ENCODE results near the gene ASB6.

ASB6 gene

DNA sequence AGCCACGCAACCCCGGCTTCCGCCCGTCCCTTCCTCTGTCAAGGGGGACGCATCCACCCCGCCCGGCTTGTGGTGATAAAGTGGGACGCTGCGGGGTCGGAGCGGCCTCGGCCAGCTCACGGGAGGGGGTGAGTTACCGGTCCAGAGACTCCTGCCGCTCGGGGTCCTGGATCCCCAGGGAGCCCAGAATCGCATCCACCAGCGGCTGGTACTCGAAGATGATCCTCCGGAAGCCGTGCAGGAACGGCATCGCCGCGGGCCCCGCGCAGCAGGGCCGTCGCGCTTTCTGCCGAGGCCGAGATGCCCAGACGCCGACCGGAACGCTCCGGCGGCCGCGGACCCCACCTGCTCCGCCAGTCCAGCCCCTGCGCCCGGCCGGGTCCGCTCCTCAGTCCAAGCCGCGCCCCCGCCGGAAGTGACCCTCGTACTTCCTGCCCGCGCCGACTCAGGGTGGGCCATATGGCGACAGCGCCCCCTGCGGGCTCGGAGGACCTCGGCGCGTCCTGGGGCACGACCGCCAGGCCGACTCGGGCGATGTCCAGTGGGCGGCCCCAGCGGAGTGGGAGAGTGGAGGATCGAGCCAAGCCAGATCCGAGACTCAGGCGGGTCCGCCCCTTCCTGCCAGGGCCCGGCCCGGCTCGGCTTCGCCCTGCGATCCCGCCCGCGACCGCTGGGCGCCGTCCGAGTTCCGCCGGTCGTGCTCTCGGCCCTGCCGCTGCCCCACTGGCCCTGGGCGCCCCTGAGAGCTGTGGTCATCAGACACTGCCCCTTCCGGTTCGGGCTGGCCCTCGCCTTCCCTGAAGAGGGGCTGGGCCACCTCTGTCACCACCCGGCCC, at the start of gene ASB6:
Gene ASB6 (minus strand): TSS at position 402 of the 836 bp plus-strand sequence. CDS start 152 bp downstream, at position 250.
- peak; percentile 91 for DNase-seq (ENCODE audit: low read depth)

- no peak for DNase-seq (ENCODE audit: low read depth)
Observed at GRCh38 chr9:129688285-129689043, 46.5 kb upstream of the ASB6 start.

DNA sequence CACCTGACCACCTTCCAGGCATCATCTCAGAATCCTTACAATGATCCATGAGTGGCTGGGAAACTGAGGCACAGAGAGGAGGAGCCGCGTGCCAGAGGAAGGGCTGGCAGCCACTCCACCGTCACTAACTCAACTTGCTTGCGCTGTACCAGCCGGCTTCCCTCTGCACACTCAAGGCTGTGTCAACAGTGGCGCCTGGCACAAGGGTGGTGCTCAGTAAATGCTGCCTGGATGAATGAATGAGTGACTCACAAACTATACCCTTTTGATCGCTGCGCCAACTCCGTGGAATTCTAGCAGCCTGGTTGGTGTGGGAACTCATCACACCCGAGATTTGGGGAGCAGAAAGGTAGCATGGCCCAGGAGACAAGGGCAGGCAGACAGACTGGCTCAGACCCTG, 45.4 kb upstream of the ASB6 start:
- no peak for DNase-seq (ENCODE audit: low read depth)

DNA sequence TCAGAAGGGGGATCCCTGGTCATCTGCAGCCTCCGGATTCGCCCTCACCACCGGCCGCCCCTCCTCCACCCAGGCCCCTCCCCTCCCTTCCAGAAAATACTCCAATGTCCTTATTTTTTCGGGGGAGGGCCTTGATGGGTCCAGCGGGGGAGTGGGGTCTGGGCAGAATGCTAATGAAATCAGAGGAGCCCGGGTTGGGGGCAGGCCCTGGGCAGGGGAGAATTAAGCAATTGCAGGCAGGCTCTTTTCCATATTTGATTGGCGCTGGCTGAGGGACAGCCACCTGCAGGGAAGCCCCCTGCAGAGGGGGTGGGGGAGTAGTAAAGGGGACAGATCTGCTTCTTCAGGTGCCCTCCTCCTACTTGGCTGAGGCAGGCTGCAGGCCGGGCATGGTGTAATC, 44.8 kb upstream of the ASB6 start:
- DNase-seq (ENCODE audit: low read depth): no peak

GRCh38 chr9:129685933-129686259, 43.9 kb upstream of the ASB6 start:
- no peak for DNase-seq (ENCODE audit: low read depth)

DNA sequence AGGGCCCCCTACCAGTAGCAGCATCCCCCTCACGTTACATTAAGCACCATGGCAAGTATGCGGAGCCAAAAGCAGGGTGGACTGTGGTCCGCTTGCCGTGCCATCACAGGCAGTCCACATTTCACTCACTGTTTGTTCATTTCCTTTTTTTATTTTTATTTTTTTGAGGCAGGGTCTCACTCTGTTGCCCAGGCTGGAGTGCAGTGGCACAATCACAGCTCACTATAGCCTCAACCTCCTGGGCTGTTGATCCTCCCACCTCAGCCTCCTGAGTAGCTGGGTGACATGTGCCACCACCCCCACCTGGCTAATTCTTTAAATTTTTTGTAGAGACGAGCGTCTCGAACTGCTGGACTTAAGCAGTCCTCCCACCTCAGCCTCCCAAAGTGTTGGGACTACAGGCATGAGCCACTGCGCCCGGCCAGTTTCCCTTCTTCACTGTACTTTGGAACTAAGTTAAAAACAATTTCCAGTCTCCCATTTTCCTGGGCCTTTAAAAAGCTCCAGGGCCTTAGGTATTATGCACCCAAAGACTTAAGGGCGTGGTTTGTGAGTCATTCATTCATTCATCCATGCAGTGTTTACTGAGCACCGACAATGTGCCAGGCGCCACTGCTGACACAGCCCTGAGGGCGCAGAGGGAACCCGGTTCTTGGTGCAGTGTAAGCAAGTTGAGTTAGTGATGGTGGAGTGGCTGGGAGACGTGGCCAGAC, 43.4 kb upstream of the ASB6 start:
- DNase-seq (ENCODE audit: low read depth): peak; percentile 19

GRCh38 chr9:129682381-129682780, 40.4 kb upstream of the ASB6 start:
- DNase-seq (ENCODE audit: low read depth): no peak

DNA sequence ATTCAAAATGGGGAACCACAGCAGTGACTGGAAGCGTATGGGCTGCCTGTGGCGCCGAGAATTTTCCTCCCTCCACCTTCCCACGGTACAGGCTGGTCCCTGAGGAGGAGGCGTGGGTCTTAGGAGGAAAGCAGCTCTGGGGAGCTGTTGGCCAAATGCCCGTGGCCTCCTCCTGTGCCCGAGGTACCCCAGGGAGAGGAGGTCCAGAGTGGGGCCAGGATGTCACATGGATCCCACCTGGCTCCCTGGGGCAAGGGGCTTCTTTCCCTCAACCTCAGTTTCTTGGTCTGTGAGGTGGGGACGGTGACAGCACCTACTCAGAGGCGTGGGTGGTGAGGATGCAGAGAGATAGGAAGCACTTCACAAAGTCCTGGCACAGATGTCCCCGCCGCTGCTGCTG, 40.0 kb upstream of the ASB6 start:
- DNase-seq (ENCODE audit: low read depth): no peak

- no peak for DNase-seq (ENCODE audit: low read depth)
Observed at GRCh38 chr9:129679537-129679936, 37.6 kb upstream of the ASB6 start.

DNA sequence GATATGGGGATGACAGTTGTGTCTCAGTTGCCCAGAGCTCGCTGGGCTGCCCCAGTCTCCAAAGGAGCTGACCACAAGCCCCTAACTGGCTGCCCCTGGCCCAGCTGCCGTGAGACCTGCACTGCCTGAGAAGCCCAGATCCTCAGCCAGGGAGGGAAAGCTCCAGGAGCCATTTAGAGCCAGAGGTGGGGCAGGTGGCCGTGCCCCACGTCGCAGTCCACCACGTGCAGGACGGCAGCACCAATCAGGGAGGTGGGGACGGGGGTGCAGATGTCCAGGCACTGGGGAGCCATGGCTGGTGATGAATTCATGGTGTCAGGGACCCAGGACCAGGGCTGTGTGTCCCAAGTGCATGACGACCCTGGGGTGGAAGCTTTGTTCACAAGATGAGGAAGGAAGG, 36.9 kb upstream of the ASB6 start:
- DNase-seq (ENCODE audit: low read depth): no peak

DNA sequence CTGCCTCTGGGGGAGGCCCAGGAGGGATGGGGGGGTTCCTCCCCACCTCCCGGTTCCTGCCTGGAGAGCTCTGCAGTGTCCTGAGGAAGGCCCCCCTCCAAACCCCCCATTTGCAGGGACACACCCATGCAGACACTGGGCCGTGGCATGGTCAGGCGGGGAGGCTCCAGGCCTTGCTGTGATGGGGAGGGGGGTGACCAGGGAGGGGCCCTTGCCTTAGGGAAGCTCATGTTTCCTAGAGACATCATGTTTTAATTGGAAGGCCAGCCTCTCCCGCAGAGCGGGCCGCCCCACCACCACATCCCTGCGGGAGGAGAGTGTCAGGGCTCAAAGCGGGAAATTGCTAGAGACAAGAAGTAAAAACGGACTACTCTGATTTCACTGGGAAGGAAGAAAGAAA, 35.5 kb upstream of the ASB6 start:
- DNase-seq (ENCODE audit: low read depth): no peak

DNA sequence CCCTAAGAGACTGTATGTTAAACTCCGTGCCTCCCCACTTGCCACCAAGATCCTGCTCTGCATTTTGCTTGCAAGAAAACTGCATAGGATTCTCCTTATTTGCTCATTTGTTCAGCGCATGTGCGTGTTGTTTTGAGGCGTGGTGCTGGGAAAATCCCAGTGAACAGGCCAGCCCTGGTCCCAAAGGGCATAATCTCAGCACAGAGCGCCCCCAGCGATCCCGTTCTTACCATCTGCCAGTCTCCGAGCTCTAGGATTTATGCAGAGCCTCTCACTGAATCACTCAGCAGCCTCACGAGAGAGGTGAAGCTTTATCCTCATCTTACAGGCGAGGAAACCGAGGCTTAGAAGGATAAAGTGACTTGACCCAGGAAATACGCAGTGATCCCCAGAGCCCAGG, 35.0 kb upstream of the ASB6 start:
- DNase-seq (ENCODE audit: low read depth): no peak

GRCh38 chr9:129676287-129676686, 34.3 kb upstream of the ASB6 start:
- DNase-seq (ENCODE audit: low read depth): no peak

- DNase-seq (ENCODE audit: low read depth): no peak
Observed at GRCh38 chr9:129675620-129676019, 33.7 kb upstream of the ASB6 start.

- no peak for DNase-seq (ENCODE audit: low read depth)
Observed at GRCh38 chr9:129674229-129674628, 32.3 kb upstream of the ASB6 start.

DNA sequence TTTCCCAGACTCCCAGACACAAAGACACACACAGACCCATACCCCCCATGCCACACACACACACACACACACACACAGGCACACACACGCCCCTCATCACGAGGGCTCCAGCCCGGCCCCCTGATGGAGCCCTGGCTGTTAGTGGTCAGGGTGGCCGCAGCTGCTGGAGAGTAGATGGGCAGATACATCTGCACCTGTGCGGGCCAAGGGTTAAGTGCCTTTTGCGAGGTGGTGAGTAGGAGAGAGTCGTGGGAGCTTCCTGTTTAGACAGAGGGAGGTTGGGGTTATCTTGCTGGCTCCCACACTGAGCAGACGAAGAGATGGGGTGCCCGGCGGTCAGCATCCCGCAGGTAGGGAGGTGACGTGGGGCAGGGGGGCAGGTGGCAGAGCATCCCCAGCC, 31.7 kb upstream of the ASB6 start:
- no peak for DNase-seq (ENCODE audit: low read depth)

DNA sequence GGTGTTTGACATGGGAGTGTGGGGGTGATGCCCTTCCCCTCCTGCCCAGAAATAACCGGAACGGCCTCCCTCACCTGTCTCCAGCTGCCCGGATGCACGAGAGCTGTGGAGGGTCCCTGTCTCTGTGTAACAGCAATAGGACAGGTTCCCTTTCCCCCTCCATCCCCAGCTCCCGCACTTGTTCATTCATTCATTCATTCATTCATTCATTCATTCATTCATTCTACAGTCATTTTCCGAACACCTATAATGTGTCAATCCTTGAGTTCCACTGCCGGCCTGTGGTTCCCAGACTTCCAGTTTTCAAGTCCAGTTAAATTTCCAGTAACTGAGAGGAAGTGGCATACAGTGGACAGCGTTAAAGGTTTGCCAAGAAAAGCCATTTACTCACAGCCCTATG, 30.8 kb upstream of the ASB6 start:
- no peak for DNase-seq (ENCODE audit: low read depth)

DNA sequence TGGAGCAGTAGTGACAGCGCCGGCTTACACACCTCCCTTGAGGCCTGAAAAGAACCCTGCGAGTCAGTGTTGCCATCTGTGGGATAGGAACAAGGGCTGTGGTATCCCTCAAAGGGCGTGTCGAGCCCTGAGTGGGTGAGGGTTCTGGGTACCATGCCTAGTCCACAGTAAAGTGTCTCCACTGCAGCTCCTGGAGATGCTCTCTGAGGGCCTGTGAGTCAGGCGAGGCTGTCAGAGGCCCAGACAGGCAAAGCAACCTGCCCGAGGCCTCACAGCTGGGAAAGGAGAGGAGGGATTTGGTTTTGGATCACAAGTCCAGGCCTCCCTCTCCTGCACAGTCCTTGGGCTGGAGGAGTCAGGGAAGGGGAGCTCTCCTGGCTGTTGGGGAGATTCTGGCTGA, 29.6 kb upstream of the ASB6 start:
- no peak for DNase-seq (ENCODE audit: low read depth)

DNA sequence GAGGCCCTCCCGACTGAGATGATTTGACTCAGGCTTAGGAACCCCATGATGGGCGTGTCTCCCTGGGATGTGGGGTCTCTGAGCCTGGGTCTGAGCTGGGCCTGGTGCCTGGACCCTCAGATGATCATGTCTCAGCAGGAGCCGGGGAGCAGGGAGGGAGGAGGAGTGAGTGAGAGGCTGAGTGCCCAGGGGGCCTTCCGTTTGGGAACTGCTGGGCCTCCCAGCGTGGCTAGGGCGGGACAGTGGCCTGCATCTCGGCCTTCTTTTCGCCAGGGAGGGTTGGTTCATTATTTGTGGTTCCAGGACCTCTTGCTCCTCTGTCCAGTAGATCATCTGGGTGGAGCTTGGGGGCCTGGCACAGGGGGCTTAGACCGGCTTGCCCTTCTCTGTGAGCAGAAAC, 29.1 kb upstream of the ASB6 start:
- no peak for DNase-seq (ENCODE audit: low read depth)

DNA sequence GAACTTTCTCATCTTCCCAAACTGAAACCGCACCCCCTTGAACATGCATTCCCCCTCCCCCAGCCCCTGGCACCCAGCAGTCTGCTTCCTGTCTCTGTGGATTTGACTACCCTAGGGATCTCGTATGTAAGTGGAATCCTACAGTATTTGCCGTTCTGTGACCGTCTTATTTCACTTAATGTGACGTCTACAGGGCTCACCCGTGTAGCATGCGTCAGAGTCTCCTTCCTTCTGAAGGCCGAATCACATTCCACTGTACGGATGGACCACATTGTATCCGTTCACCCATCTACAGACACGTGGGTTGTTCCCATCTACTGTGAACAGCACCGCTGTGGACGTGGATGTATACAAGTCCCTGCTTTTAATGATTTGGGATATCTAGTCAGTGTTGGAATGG, 28.0 kb upstream of the ASB6 start:
- DNase-seq (ENCODE audit: low read depth): no peak

GRCh38 chr9:129669141-129669718, 27.3 kb upstream of the ASB6 start:
- DNase-seq (ENCODE audit: low read depth): no peak

GRCh38 chr9:129667850-129668249, 25.9 kb upstream of the ASB6 start:
- no peak for DNase-seq (ENCODE audit: low read depth)

DNA sequence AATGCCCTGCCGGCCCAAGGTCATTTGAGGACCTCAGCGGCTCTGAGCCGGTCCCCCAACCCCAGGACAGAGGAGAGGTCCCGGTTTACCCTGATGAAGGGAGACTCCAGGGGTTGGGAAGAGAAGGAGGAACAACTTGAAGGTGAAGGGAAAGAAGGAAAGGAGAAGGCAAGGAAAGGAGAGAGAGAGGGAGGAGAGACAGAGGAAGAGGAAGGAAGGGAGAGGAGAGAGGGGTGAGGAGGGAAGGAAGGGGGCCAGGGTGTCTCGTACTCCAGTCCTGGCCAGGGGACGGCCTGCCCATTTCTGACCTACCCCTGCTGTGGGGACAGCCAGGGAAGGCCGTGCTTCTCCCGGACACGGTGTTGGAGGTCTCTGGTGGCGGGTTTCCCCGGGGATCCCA, 25.4 kb upstream of the ASB6 start:
- no peak for DNase-seq (ENCODE audit: low read depth)

Data from HS-27A (cell line).